Measurements from ENCODE around the gene CNKSR2. TPM values are rescaled to one million over a fixed set of nuclear protein-coding genes. Genes with fewer than 3 reads are reported as not detected.

Gene CNKSR2
- total and polyA plus RNA-seq, 4 donors = 0.74 to 41.4 (median 2.1) TPM

GRCh38 chrX:21590012-21590776, 216.0 kb downstream of the CNKSR2 start:
- peaks cover 0 to 2% (median 0%) of the 10 kb centered on the region in 4 donors for H3K9me3 ChIP-seq (ENCODE audit: control insufficient read depth in 4 of 4, insufficient read depth in 3 of 4, low read length in 3 of 4)
- no peak overlapping the region for H3K9ac ChIP-seq (ENCODE audit: insufficient read depth in 1 of 2, low read length in 2 of 2)
- no peak for DNase-seq
- no peaks in the 10 kb centered on the region for H3K4me1 ChIP-seq (ENCODE audit: control insufficient read depth in 5 of 5, insufficient read depth in 5 of 5, low read length in 5 of 5)
- TF ChIP-seq CTCF (IDR thresholded peaks at IDR 0.05; ENCODE audit: control extremely low read depth, extremely low read depth) = no peak
- H3K27ac ChIP-seq (ENCODE audit: low read depth in 1 of 2, low read length in 1 of 2) = no peak overlapping the region
- peaks cover 0 to 2% (median 0%) of the 10 kb centered on the region in 3 donors for H3K27me3 ChIP-seq (ENCODE audit: control insufficient read depth in 3 of 3, insufficient read depth in 3 of 3, low read length in 2 of 3)
- H3K4me3 ChIP-seq = no peak overlapping the region
- H3K36me3 ChIP-seq (ENCODE audit: control insufficient read depth in 4 of 4, insufficient read depth in 4 of 4, low read length in 4 of 4) = no peaks in the 10 kb centered on the region
- no peak for ATAC-seq (ENCODE audit: insufficient read depth, low FRiP score)
- 63 to 94% methylated on average over 4 of the region's 4 CpGs for WGBS, 2 donors

GRCh38 chrX:21606002-21606401, 231.8 kb downstream of the CNKSR2 start:
- Histone ChIP-seq H3K9me3 (ENCODE audit: control insufficient read depth in 4 of 4, insufficient read depth in 3 of 4, low read length in 3 of 4) (no peaks in the 10 kb centered on the region), H3K4me1 (ENCODE audit: control insufficient read depth in 5 of 5, insufficient read depth in 5 of 5, low read length in 5 of 5) (peaks cover 0 to 8% (median 0%) of the 10 kb centered on the region in 5 donors), H3K27ac (ENCODE audit: low read depth in 1 of 2, low read length in 1 of 2) (no peak overlapping the region), H3K4me3 (no peak overlapping the region), H3K36me3 (ENCODE audit: control insufficient read depth in 4 of 4, insufficient read depth in 4 of 4, low read length in 4 of 4) (no peaks in the 10 kb centered on the region), H3K9ac (ENCODE audit: insufficient read depth in 1 of 2, low read length in 2 of 2) (no peak overlapping the region), H3K27me3 (ENCODE audit: control insufficient read depth in 3 of 3, insufficient read depth in 3 of 3, low read length in 2 of 3) (peaks cover 0 to 14% (median 10%) of the 10 kb centered on the region in 3 donors)
- DNase-seq (peak; percentile 53 to 88 (median 85)), ATAC-seq (ENCODE audit: insufficient read depth, low FRiP score) (no peak)
- no peak for TF ChIP-seq CTCF (IDR thresholded peaks at IDR 0.05; ENCODE audit: control extremely low read depth, extremely low read depth)

- Histone ChIP-seq H3K27ac (ENCODE audit: low read depth in 1 of 2, low read length in 1 of 2) (no peak overlapping the region), H3K36me3 (ENCODE audit: control insufficient read depth in 4 of 4, insufficient read depth in 4 of 4, low read length in 4 of 4) (no peaks in the 10 kb centered on the region), H3K27me3 (ENCODE audit: control insufficient read depth in 3 of 3, insufficient read depth in 3 of 3, low read length in 2 of 3) (peaks cover 0 to 32% (median 9%) of the 10 kb centered on the region in 3 donors), H3K9me3 (ENCODE audit: control insufficient read depth in 4 of 4, insufficient read depth in 3 of 4, low read length in 3 of 4) (no peaks in the 10 kb centered on the region), H3K9ac (ENCODE audit: insufficient read depth in 1 of 2, low read length in 2 of 2) (no peak overlapping the region), H3K4me3 (no peak overlapping the region), H3K4me1 (ENCODE audit: control insufficient read depth in 5 of 5, insufficient read depth in 5 of 5, low read length in 5 of 5) (peaks cover 0 to 8% (median 0%) of the 10 kb centered on the region in 5 donors)
- no peak for ATAC-seq (ENCODE audit: insufficient read depth, low FRiP score)
- WGBS, 2 donors = 99 to 100% methylated on average over 1 of the region's 1 CpG
- DNase-seq = no peak
- no peak for TF ChIP-seq CTCF (IDR thresholded peaks at IDR 0.05; ENCODE audit: control extremely low read depth, extremely low read depth)
These were observed 235.9 kb downstream of the CNKSR2 start for GRCh38 chrX:21610168-21610567.
